ENCODE results near the gene EEFSEC. TPM values are rescaled to one million over a fixed set of nuclear protein-coding genes. Genes with fewer than 3 reads are reported as not detected.

The EEFSEC gene
- total RNA-seq, 1 experiment from 2014 or later, result 14.6 TPM

- CTCF ChIA-PET, result no interaction called here
- H3K4me3 Mint-ChIP-seq (ENCODE audit: unreplicated experiment), result no peak overlapping the region
- H3K36me3 Mint-ChIP-seq (ENCODE audit: insufficient read depth, unreplicated experiment), result no peaks in the 10 kb centered on the region
- no peaks in the 10 kb centered on the region for H3K4me1 Mint-ChIP-seq (ENCODE audit: insufficient read depth, unreplicated experiment)
- POLR2A ChIA-PET, result no interaction called here
- no TSS peak for BruUV-seq (replicated peaks)
- intact Hi-C loops (cut with micrococcal nuclease), result no loop called here
- no peaks in the 10 kb centered on the region for H3K9me3 Mint-ChIP-seq (ENCODE audit: unreplicated experiment)
- DNase-seq (ENCODE audit: unreplicated experiment), result no peak
- no peak overlapping the region for H3K27ac Mint-ChIP-seq (ENCODE audit: low read depth, unreplicated experiment)
- no peaks in the 10 kb centered on the region for H3K27me3 Mint-ChIP-seq (ENCODE audit: insufficient read depth, unreplicated experiment)
- no peak for TF ChIP-seq CTCF (IDR thresholded peaks at IDR 0.05; ENCODE audit: unreplicated experiment)
Observed at GRCh38 chr3:128374746-128375445, 221.6 kb downstream of the EEFSEC start.

- Mint-ChIP-seq H3K36me3 (ENCODE audit: insufficient read depth, unreplicated experiment) (no peaks in the 10 kb centered on the region), H3K27me3 (ENCODE audit: insufficient read depth, unreplicated experiment) (no peaks in the 10 kb centered on the region), H3K4me3 (ENCODE audit: unreplicated experiment) (no peak overlapping the region), H3K9me3 (ENCODE audit: unreplicated experiment) (no peaks in the 10 kb centered on the region), H3K27ac (ENCODE audit: low read depth, unreplicated experiment) (no peak overlapping the region), H3K4me1 (ENCODE audit: insufficient read depth, unreplicated experiment) (no peaks in the 10 kb centered on the region)
- no peak for DNase-seq (ENCODE audit: unreplicated experiment)
- no peak for TF ChIP-seq CTCF (IDR thresholded peaks at IDR 0.05; ENCODE audit: unreplicated experiment)
- POLR2A ChIA-PET, result no interaction called here
- intact Hi-C loops (cut with micrococcal nuclease), result no loop called here
- BruUV-seq (replicated peaks), result no TSS peak
- CTCF ChIA-PET, result no interaction called here
Observed at GRCh38 chr3:128376516-128376915, 223.2 kb downstream of the EEFSEC start.

GRCh38 chr3:128378631-128379347 lies 225.5 kb downstream of the EEFSEC start:
- ChIA-PET CTCF (interaction anchor here (0.6 kb wide), 1 partner anchor 231 kb away, joined by 3 read pairs; no protein-coding TSS in a partner anchor), POLR2A (no interaction called here)
- Mint-ChIP-seq H3K27ac (ENCODE audit: low read depth, unreplicated experiment) (no peak overlapping the region), H3K36me3 (ENCODE audit: insufficient read depth, unreplicated experiment) (no peaks in the 10 kb centered on the region), H3K4me1 (ENCODE audit: insufficient read depth, unreplicated experiment) (peaks cover 17% of the 10 kb centered on the region), H3K4me3 (ENCODE audit: unreplicated experiment) (no peak overlapping the region), H3K9me3 (ENCODE audit: unreplicated experiment) (no peaks in the 10 kb centered on the region), H3K27me3 (ENCODE audit: insufficient read depth, unreplicated experiment) (no peaks in the 10 kb centered on the region)
- no peak for TF ChIP-seq CTCF (IDR thresholded peaks at IDR 0.05; ENCODE audit: unreplicated experiment)
- intact Hi-C loops (cut with micrococcal nuclease), result no loop called here
- BruUV-seq (replicated peaks), result no TSS peak
- DNase-seq (ENCODE audit: unreplicated experiment), result no peak

DNA sequence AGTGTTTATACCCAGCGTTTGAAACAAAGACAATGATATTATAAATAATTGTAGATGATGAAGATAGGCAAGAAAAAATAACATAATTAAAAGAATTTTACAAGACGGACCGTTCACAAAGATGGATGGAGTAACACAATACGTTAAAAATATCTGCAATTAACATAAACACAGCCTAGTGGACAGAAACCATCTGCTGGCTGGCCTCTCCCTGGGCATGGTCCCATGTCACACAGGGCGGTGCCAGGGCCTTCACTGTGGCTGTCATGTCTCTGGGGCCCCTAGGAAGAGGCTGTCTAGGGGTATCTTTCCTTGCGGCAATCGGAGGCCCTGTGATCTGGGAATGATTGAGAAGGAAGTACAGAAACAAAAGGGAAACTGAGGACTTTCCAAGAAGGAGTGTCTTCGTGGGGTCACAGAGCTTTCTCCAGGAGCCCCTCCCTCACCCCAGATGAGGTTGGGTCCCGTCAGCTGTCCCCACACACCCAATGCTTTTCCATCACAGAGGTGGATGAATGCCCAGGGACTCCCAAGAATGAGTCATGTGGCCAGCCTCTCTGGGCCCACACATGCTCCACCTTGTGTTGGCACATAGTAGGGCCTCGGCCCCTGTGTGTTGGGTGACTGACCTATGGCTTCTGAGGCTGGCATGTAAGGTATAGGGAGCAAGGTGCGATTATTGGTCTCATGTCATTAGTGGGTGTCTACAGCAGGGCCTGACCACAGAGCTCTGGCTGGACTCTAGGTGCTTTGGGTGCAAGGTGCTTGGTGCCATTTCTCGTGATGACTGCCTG lies 226.3 kb downstream of the EEFSEC start:
- no peak for TF ChIP-seq CTCF (IDR thresholded peaks at IDR 0.05; ENCODE audit: unreplicated experiment)
- BruUV-seq (replicated peaks), result no TSS peak
- Mint-ChIP-seq H3K27ac (ENCODE audit: low read depth, unreplicated experiment) (no peak overlapping the region), H3K36me3 (ENCODE audit: insufficient read depth, unreplicated experiment) (no peaks in the 10 kb centered on the region), H3K4me3 (ENCODE audit: unreplicated experiment) (no peak overlapping the region), H3K4me1 (ENCODE audit: insufficient read depth, unreplicated experiment) (peaks cover 22% of the 10 kb centered on the region), H3K9me3 (ENCODE audit: unreplicated experiment) (no peaks in the 10 kb centered on the region), H3K27me3 (ENCODE audit: insufficient read depth, unreplicated experiment) (no peaks in the 10 kb centered on the region)
- ChIA-PET POLR2A (no interaction called here), CTCF (no interaction called here)
- intact Hi-C loops (cut with micrococcal nuclease), result no loop called here
- no peak for DNase-seq (ENCODE audit: unreplicated experiment)

Data from MCF 10A (cell line).